NCI-H146 treated with DMSO at 0.1 percent for 48 hours (cell line): ENCODE data around the gene CHD2.

Experiments used
- DNase-seq: peaks from one replicate; lab custom pipeline; 2025; ENCODE audit not compliant: unreplicated experiment; lab: John Stamatoyannopoulos, UW

The CHD2 gene

GRCh38 chr15:93063796-93064690, 163.9 kb downstream of the CHD2 start:
- DNase-seq = no peak

GRCh38 chr15:93065641-93066045, 165.5 kb downstream of the CHD2 start:
- no peak for DNase-seq

GRCh38 chr15:93066224-93066681, 166.1 kb downstream of the CHD2 start:
- no peak for DNase-seq

- DNase-seq = no peak
Measured at GRCh38 chr15:93066834-93067648, 166.9 kb downstream of the CHD2 start.

- no peak for DNase-seq
Measured at GRCh38 chr15:93067649-93068085, 167.5 kb downstream of the CHD2 start.

- DNase-seq = peak; percentile 18
Measured at GRCh38 chr15:93068581-93069199, 168.6 kb downstream of the CHD2 start.

- no peak for DNase-seq
Measured at GRCh38 chr15:93070132-93070531, 170.0 kb downstream of the CHD2 start.

- no peak for DNase-seq
Measured at GRCh38 chr15:93070551-93071296, 170.6 kb downstream of the CHD2 start.

GRCh38 chr15:93071469-93071936, 171.4 kb downstream of the CHD2 start:
- DNase-seq = no peak

- DNase-seq = no peak
Measured at GRCh38 chr15:93072011-93072410, 171.9 kb downstream of the CHD2 start.

- DNase-seq = peak; percentile 80
Measured at GRCh38 chr15:93072411-93073394, 172.6 kb downstream of the CHD2 start.

GRCh38 chr15:93073465-93073952, 173.4 kb downstream of the CHD2 start:
- DNase-seq = no peak

- DNase-seq = no peak
Measured at GRCh38 chr15:93074599-93074998, 174.5 kb downstream of the CHD2 start.

GRCh38 chr15:93076217-93076616, 176.1 kb downstream of the CHD2 start:
- DNase-seq = no peak

- DNase-seq = no peak
Measured at GRCh38 chr15:93076875-93077274, 176.8 kb downstream of the CHD2 start.
